Measurements from ENCODE around the gene KLHL17. TPM values are rescaled to one million over a fixed set of nuclear protein-coding genes. Genes with fewer than 3 reads are reported as not detected.

KLHL17 gene
- polyA plus RNA-seq, 1 donor (not counting 4 experiments of a cell fraction or from before 2014, with no cell fraction given) = 6.5 TPM

- peaks cover 11% of the 10 kb centered on the region for H3K4me1 ChIP-seq (ENCODE audit: control insufficient read depth, extremely low read depth, insufficient read depth, low read length)
- TF ChIP-seq CTCF (optimal IDR thresholded peaks at IDR 0.05 in 1 of 3, IDR thresholded peaks at IDR 0.05 in 1 of 3, conservative IDR thresholded peaks at IDR 0.05 in 1 of 3; ENCODE audit: extremely low read depth in 1 of 3, insufficient read depth in 2 of 3, low read length in 3 of 3) (no peak), EZH2 (IDR thresholded peaks at IDR 0.05; ENCODE audit: low read length) (no peak)
- peaks cover 16 to 26% of the 10 kb centered on the region in 2 experiments for H3K36me3 ChIP-seq (ENCODE audit: control insufficient read depth in 2 of 2, extremely low read depth in 1 of 2, insufficient read depth in 2 of 2, low read length in 2 of 2)
- H3K27me3 ChIP-seq (ENCODE audit: control insufficient read depth, extremely low read depth, insufficient read depth, low read length) = peaks cover 47% of the 10 kb centered on the region
- no peak overlapping the region for H2AFZ ChIP-seq (ENCODE audit: control insufficient read depth, low read length)
- DNase-seq (ENCODE audit: low read depth, low spot score) = no peak
- no peaks in the 10 kb centered on the region for H3K79me2 ChIP-seq (ENCODE audit: control insufficient read depth, insufficient read depth, low read length)
- H3K9me1 ChIP-seq (ENCODE audit: control insufficient read depth, extremely low read depth, insufficient read depth, low read length) = no peaks in the 10 kb centered on the region
- H3K9ac ChIP-seq (ENCODE audit: control insufficient read depth, extremely low read depth, insufficient read depth, low read length) = no peak overlapping the region
- no peak for FAIRE-seq
- no peak overlapping the region for H3K4me2 ChIP-seq (ENCODE audit: control insufficient read depth, extremely low read depth, insufficient read depth, low read depth, low read length)
- no peak overlapping the region for H3K27ac ChIP-seq (ENCODE audit: control insufficient read depth, insufficient read depth, low read length)
- H3K4me3 ChIP-seq (ENCODE audit: control insufficient read depth in 2 of 3, extremely low read depth in 1 of 3, insufficient read depth in 2 of 3, low read depth in 1 of 3, low read length in 3 of 3) = no peak overlapping the region
- H4K20me1 ChIP-seq (ENCODE audit: control insufficient read depth, extremely low read depth, insufficient read depth, low read length) = no peaks in the 10 kb centered on the region
- dilution Hi-C loops (cut with MboI; ENCODE audit: extremely low pct_ligation_motif_present, low sequenced_read_pairs) = no loop called here
- no peaks in the 10 kb centered on the region for H3K9me3 ChIP-seq (ENCODE audit: control insufficient read depth, low read depth, low read length)
Measured at GRCh38 chr1:943545-944340, 16.6 kb upstream of the KLHL17 start.

GRCh38 chr1:944341-945325 is 15.8 kb upstream of the KLHL17 start:
- Histone ChIP-seq H4K20me1 (ENCODE audit: control insufficient read depth, extremely low read depth, insufficient read depth, low read length) (no peaks in the 10 kb centered on the region), H3K36me3 (ENCODE audit: control insufficient read depth in 2 of 2, extremely low read depth in 1 of 2, insufficient read depth in 2 of 2, low read length in 2 of 2) (peaks cover 22 to 34% of the 10 kb centered on the region in 2 experiments), H3K9me1 (ENCODE audit: control insufficient read depth, extremely low read depth, insufficient read depth, low read length) (no peaks in the 10 kb centered on the region), H2AFZ (ENCODE audit: control insufficient read depth, low read length) (no peak overlapping the region), H3K4me2 (ENCODE audit: control insufficient read depth, extremely low read depth, insufficient read depth, low read depth, low read length) (no peak overlapping the region), H3K27me3 (ENCODE audit: control insufficient read depth, extremely low read depth, insufficient read depth, low read length) (peaks cover 38% of the 10 kb centered on the region), H3K9me3 (ENCODE audit: control insufficient read depth, low read depth, low read length) (no peaks in the 10 kb centered on the region), H3K4me1 (ENCODE audit: control insufficient read depth, extremely low read depth, insufficient read depth, low read length) (peaks cover 11% of the 10 kb centered on the region), H3K27ac (ENCODE audit: control insufficient read depth, insufficient read depth, low read length) (no peak overlapping the region), H3K79me2 (ENCODE audit: control insufficient read depth, insufficient read depth, low read length) (no peaks in the 10 kb centered on the region), H3K4me3 (ENCODE audit: control insufficient read depth in 2 of 3, extremely low read depth in 1 of 3, insufficient read depth in 2 of 3, low read depth in 1 of 3, low read length in 3 of 3) (no peak overlapping the region), H3K9ac (ENCODE audit: control insufficient read depth, extremely low read depth, insufficient read depth, low read length) (no peak overlapping the region)
- dilution Hi-C loops (cut with MboI; ENCODE audit: extremely low pct_ligation_motif_present, low sequenced_read_pairs) = no loop called here
- FAIRE-seq (no peak), DNase-seq (ENCODE audit: low read depth, low spot score) (no peak)
- TF ChIP-seq CTCF (optimal IDR thresholded peaks at IDR 0.05 in 1 of 3, IDR thresholded peaks at IDR 0.05 in 1 of 3, conservative IDR thresholded peaks at IDR 0.05 in 1 of 3; ENCODE audit: extremely low read depth in 1 of 3, insufficient read depth in 2 of 3, low read length in 3 of 3) (no peak), EZH2 (IDR thresholded peaks at IDR 0.05; ENCODE audit: low read length) (no peak)
